Activated CD8-positive, alpha-beta memory T cell treated with anti-CD3 and anti-CD28 coated beads for 48 hours (primary cell): ENCODE data around the gene SH3BP1.

ENCODE experiments used
- DNase-seq, 3 experiments: peaks; one replicate each; pipeline ENCODE4 v3.0.0-alpha.2; 2020; ENCODE audit warnings: low read depth in 2 of 3, low spot score in 2 of 3

Gene SH3BP1

GRCh38 chr22:37616201-37617083 lies 23.0 kb upstream of the SH3BP1 start:
- DNase-seq: no peak

GRCh38 chr22:37617431-37617830 lies 22.0 kb upstream of the SH3BP1 start:
- DNase-seq: no peak

GRCh38 chr22:37618072-37618656 lies 21.3 kb upstream of the SH3BP1 start:
- DNase-seq: no peak

GRCh38 chr22:37618674-37619073 lies 20.8 kb upstream of the SH3BP1 start:
- DNase-seq: no peak

- DNase-seq: no peak
These were observed 19.5 kb upstream of the SH3BP1 start for GRCh38 chr22:37619991-37620390.

GRCh38 chr22:37621352-37621860 lies 18.1 kb upstream of the SH3BP1 start:
- no peak for DNase-seq

GRCh38 chr22:37623075-37624016 lies 16.1 kb upstream of the SH3BP1 start:
- DNase-seq: peak in 1 of 3 experiments; percentile 79

GRCh38 chr22:37624017-37624365 lies 15.5 kb upstream of the SH3BP1 start:
- DNase-seq: no peak

- DNase-seq: no peak
These were observed 14.6 kb upstream of the SH3BP1 start for GRCh38 chr22:37624876-37625275.

- DNase-seq: no peak
These were observed 13.7 kb upstream of the SH3BP1 start for GRCh38 chr22:37625737-37626136.

GRCh38 chr22:37626144-37626543 lies 13.3 kb upstream of the SH3BP1 start:
- DNase-seq: no peak

GRCh38 chr22:37626556-37627075 lies 12.9 kb upstream of the SH3BP1 start:
- DNase-seq: no peak

GRCh38 chr22:37627121-37627520 lies 12.3 kb upstream of the SH3BP1 start:
- no peak for DNase-seq

- no peak for DNase-seq
These were observed 11.9 kb upstream of the SH3BP1 start for GRCh38 chr22:37627545-37627944.

- DNase-seq: no peak
These were observed 10.6 kb upstream of the SH3BP1 start for GRCh38 chr22:37628830-37629229.

- no peak for DNase-seq
These were observed 9.5 kb upstream of the SH3BP1 start for GRCh38 chr22:37629928-37630327.

- no peak for DNase-seq
These were observed 8.5 kb upstream of the SH3BP1 start for GRCh38 chr22:37630839-37631435.

GRCh38 chr22:37631448-37632173 lies 7.9 kb upstream of the SH3BP1 start:
- DNase-seq: no peak

- DNase-seq: no peak
These were observed 7.0 kb upstream of the SH3BP1 start for GRCh38 chr22:37632174-37633088.
